IMR-90 (cell line): ENCODE measurements around the gene CRB1. TPM values are rescaled to one million over a fixed set of nuclear protein-coding genes. Genes with fewer than 3 reads are reported as not detected.

Experiments
- ATAC-seq: fragments of 200-7000 bp; cut with Tn5 transposase; 2 replicates; pipeline ENCODE4 v1.9.1; 2020; ENCODE audit warnings: low read depth, mild to moderate bottlenecking, moderate library complexity
- BruUV-seq: library from RNA; stranded (reverse); fragments of 400-500 nt; replicated peaks from 2 replicates; lab custom pipeline; 2021; lab: Mats Ljungman, UMichigan
- CTCF ChIA-PET: fragments of 300-600 bp; formaldehyde crosslinking; extraction: SDS; loops from one replicate; lab custom pipeline; 2021; ENCODE audit warnings: antibody characterized with exemption; lab: Yijun Ruan, JAX
- POLR2A ChIA-PET: fragments of 300-600 bp; sonication (Branson Sonifier 250); formaldehyde crosslinking; loops from one replicate; lab custom pipeline; 2022; ENCODE audit warnings: antibody characterized with exemption; ENCODE audit not compliant: unreplicated experiment; lab: Charles Lee
- DNase-seq: peaks from one replicate; pipeline ENCODE4 v3.0.0; 2013
- H2AFZ ChIP-seq: replicated peaks from 2 replicates; pipeline ENCODE3; 2013; ENCODE audit warnings: low read length, mild to moderate bottlenecking; ENCODE audit not compliant: poor library complexity
- H2AK5ac ChIP-seq: 2 replicates; pipeline ENCODE4 v1.6.1; 2013; ENCODE audit warnings: low read depth, low read length, inconsistent platforms
- H2AK9ac ChIP-seq: replicated peaks from 2 replicates; pipeline ENCODE3; 2013; ENCODE audit warnings: mild to moderate bottlenecking, low read depth, low read length, moderate library complexity; ENCODE audit not compliant: poor library complexity
- H2BK120ac ChIP-seq: 2 replicates; pipeline ENCODE4 v1.6.1; 2013; ENCODE audit warnings: low read depth, low read length, inconsistent platforms
- H2BK15ac ChIP-seq: 3 replicates; pipeline ENCODE4 v1.6.1; 2013; ENCODE audit warnings: low read depth, low read length, inconsistent platforms
- H2BK20ac ChIP-seq: 2 replicates; pipeline ENCODE4 v1.6.1; 2013; ENCODE audit warnings: low read depth, mild to moderate bottlenecking, inconsistent platforms, low read length, moderate library complexity
- H2BK5ac ChIP-seq: 2 replicates; pipeline ENCODE4 v1.6.1; 2013; ENCODE audit warnings: mild to moderate bottlenecking, low read depth, low read length, inconsistent platforms; ENCODE audit not compliant: poor library complexity, severe bottlenecking
- H3K14ac ChIP-seq: replicated peaks from 2 replicates; pipeline ENCODE4 v1.6.1; 2013; ENCODE audit warnings: low read depth, low read length, inconsistent platforms
- H3K18ac ChIP-seq: 2 replicates; pipeline ENCODE4 v1.6.1; 2013; ENCODE audit warnings: low read depth, low read length, control low read depth
- H3K23ac ChIP-seq: 2 replicates; pipeline ENCODE4 v1.6.1; 2013; ENCODE audit warnings: low read depth, low read length, inconsistent platforms
- H3K27ac ChIP-seq: 2 replicates; pipeline ENCODE4 v1.5.1; 2013; ENCODE audit warnings: mild to moderate bottlenecking, control low read depth, low read length; ENCODE audit not compliant: insufficient read depth
- H3K27me3 ChIP-seq: 2 replicates; pipeline ENCODE4 v1.6.1; 2013; ENCODE audit warnings: low read length; ENCODE audit not compliant: control insufficient read depth, insufficient read depth
- H3K36me3 ChIP-seq: 2 replicates; pipeline ENCODE4 v1.6.1; 2013; ENCODE audit warnings: low read length, mixed read lengths; ENCODE audit not compliant: control insufficient read depth, insufficient read depth
- H3K4ac ChIP-seq: 2 replicates; pipeline ENCODE4 v1.6.1; 2013; ENCODE audit warnings: low read depth, low read length, inconsistent platforms
- H3K4me1 ChIP-seq: 2 replicates; pipeline ENCODE4 v1.6.1; 2013; ENCODE audit warnings: low read length, mixed read lengths; ENCODE audit not compliant: control insufficient read depth, insufficient read depth
- H3K4me2 ChIP-seq: 2 replicates; pipeline ENCODE4 v1.6.1; 2013; ENCODE audit warnings: low read depth, mild to moderate bottlenecking, control low read depth, low read length, moderate library complexity
- H3K4me3 ChIP-seq: 2 replicates; pipeline ENCODE4 v1.5.1; 2013; ENCODE audit warnings: low read depth, mild to moderate bottlenecking, control low read depth, low read length, moderate library complexity; ENCODE audit not compliant: insufficient read depth
- H3K56ac ChIP-seq: 2 replicates; pipeline ENCODE4 v1.6.1; 2013; ENCODE audit warnings: low read length, inconsistent platforms; ENCODE audit not compliant: insufficient read depth; ENCODE audit errors: extremely low read depth
- H3K79me1 ChIP-seq, 2 experiments: 2 replicates each; pipeline ENCODE4 v1.6.1; 2013; ENCODE audit warnings: low read length in 2 of 2, inconsistent platforms in 1 of 2, low read depth in 1 of 2
- H3K9ac ChIP-seq: 2 replicates; pipeline ENCODE4 v1.6.1; 2013; ENCODE audit warnings: low read depth, low read length, control low read depth
- H3K9me1 ChIP-seq: 2 replicates; pipeline ENCODE4 v1.6.1; 2013; ENCODE audit warnings: low read length, inconsistent platforms; ENCODE audit not compliant: insufficient read depth
- H3K9me3 ChIP-seq: 2 replicates; pipeline ENCODE4 v1.6.1; 2013; ENCODE audit warnings: low read length; ENCODE audit not compliant: control insufficient read depth, insufficient read depth
- H4K20me1 ChIP-seq: 2 replicates; pipeline ENCODE4 v1.6.1; 2013; ENCODE audit warnings: low read length, inconsistent platforms; ENCODE audit not compliant: insufficient read depth
- H4K5ac ChIP-seq: 2 replicates; pipeline ENCODE4 v1.6.1; 2013; ENCODE audit warnings: mild to moderate bottlenecking, low read depth, low read length, control low read depth
- H4K8ac ChIP-seq, 2 experiments: 2 replicates each; pipeline ENCODE4 v1.6.1; 2013; ENCODE audit warnings: low read depth in 2 of 2, low read length in 2 of 2, control low read depth in 1 of 2, inconsistent platforms in 1 of 2
- H4K91ac ChIP-seq: 2 replicates; pipeline ENCODE4 v1.6.1; 2013; ENCODE audit warnings: low read depth, low read length, inconsistent platforms; ENCODE audit not compliant: insufficient read depth
- CEBPB ChIP-seq: IDR thresholded peaks from 2 replicates; pipeline ENCODE4 v1.6.1; 2012; ENCODE audit warnings: low read depth, low read length, improper control_type of control experiment
- ELK1 ChIP-seq: fragments of 150-350 bp; IDR thresholded peaks from 2 replicates; pipeline ENCODE4 v1.6.1; 2016; ENCODE audit warnings: low read depth, mild to moderate bottlenecking, low read length, moderate library complexity, borderline replicate concordance
- FOS ChIP-seq: fragments of 150-350 bp; IDR thresholded peaks from 2 replicates; pipeline ENCODE4 v1.6.1; 2016; ENCODE audit warnings: low read depth, low read length
- MAFK ChIP-seq: IDR thresholded peaks from 2 replicates; pipeline ENCODE4 v1.6.1; 2012; ENCODE audit warnings: low read depth, low read length, improper control_type of control experiment
- MAZ ChIP-seq: IDR thresholded peaks from 2 replicates; pipeline ENCODE4 v1.6.1; 2012; ENCODE audit warnings: low read depth, mild to moderate bottlenecking, low read length, improper control_type of control experiment, moderate library complexity, borderline replicate concordance
- RAD21 ChIP-seq: IDR thresholded peaks from 2 replicates; pipeline ENCODE4 v1.6.1; 2012; ENCODE audit warnings: low read length, improper control_type of control experiment
- RCOR1 ChIP-seq: IDR thresholded peaks from 2 replicates; pipeline ENCODE4 v1.6.1; 2012; ENCODE audit warnings: mild to moderate bottlenecking, low read length, improper control_type of control experiment; ENCODE audit not compliant: insufficient replicate concordance
- SMC3 ChIP-seq: fragments of 150-350 bp; IDR thresholded peaks from 2 replicates; pipeline ENCODE4 v1.6.1; 2016; ENCODE audit warnings: low read depth, mild to moderate bottlenecking, antibody characterized with exemption, low read length, moderate library complexity
- USF2 ChIP-seq: fragments of 150-350 bp; IDR thresholded peaks from 2 replicates; pipeline ENCODE4 v1.6.1; 2017; ENCODE audit warnings: mild to moderate bottlenecking, antibody characterized with exemption, low read length, low read depth
- WGBS, 2 experiments: methylation state at CpG; one replicate each; pipeline versions ENCODE4 v1.1.5 to v1.1.7; 2013; ENCODE audit warnings: missing lambda C conversion rate in 2 of 2; ENCODE audit not compliant: insufficient read length in 1 of 2; ENCODE audit errors: extremely low coverage in 2 of 2; 5-methylcytosine and 5-hydroxymethylcytosine counted together
- dilution Hi-C: fragments of 300-500 bp; cut with HindIII; formaldehyde crosslinking; loops from one replicate; pipeline ENCODE4 v1.14.3; 2018; ENCODE audit warnings: low sequenced_read_pairs; ENCODE audit not compliant: unreplicated experiment
- in situ Hi-C: fragments of 300-500 bp; cut with MboI; formaldehyde crosslinking; loops from 3 replicates; pipeline ENCODE4 v1.14.3; 2019; ENCODE audit warnings: low sequenced_read_pairs, inconsistent platforms, mixed read lengths
- intact Hi-C: fragments of 100-400 bp; cut with micrococcal nuclease; formaldehyde crosslinking; loops from 2 replicates; pipeline ENCODE4 v1.10.0; 2022
- polyA plus RNA-seq, 3 experiments: library from polyadenylated mRNA; depleted of rRNA; stranded (reverse); fragments of >200 nt; gene quantifications; 2 replicates each; pipeline ENCODE4 v1.2.3, GENCODE V29; 2012; ENCODE audit warnings: low replicate concordance in 1 of 3
- total RNA-seq: library from RNA; depleted of rRNA; stranded (reverse); fragments of >200 nt; gene quantifications from 2 replicates; pipeline ENCODE4 v1.2.3, GENCODE V29; 2012

The CRB1 gene
- total and polyA plus RNA-seq, 2 of the 4 experiments (the other 2 are of a cell fraction): not detected

GRCh38 chr1:197355248-197355995 lies 87.4 kb downstream of the CRB1 start:
- Histone ChIP-seq H2BK120ac (no peak overlapping the region), H3K4ac (no peak overlapping the region), H3K4me3 (no peak overlapping the region), H3K36me3 (no peaks in the 10 kb centered on the region), H4K20me1 (no peaks in the 10 kb centered on the region), H3K79me1 (no peaks in the 10 kb centered on the region), H3K14ac (no peak overlapping the region), H3K4me1 (no peaks in the 10 kb centered on the region), H3K27ac (no peak overlapping the region), H3K9ac (no peak overlapping the region), H4K8ac (no peak overlapping the region), H2BK5ac (no peak overlapping the region), H4K5ac (no peak overlapping the region), H3K23ac (no peak overlapping the region), H3K9me3 (no peaks in the 10 kb centered on the region), H3K4me2 (no peak overlapping the region), H2BK20ac (no peak overlapping the region), H3K18ac (no peak overlapping the region), H3K27me3 (no peaks in the 10 kb centered on the region), H4K91ac (no peak overlapping the region), H3K9me1 (no peaks in the 10 kb centered on the region), H3K56ac (no peak overlapping the region), H2AFZ (no peak overlapping the region), H2BK15ac (no peak overlapping the region), H2AK9ac (no peak overlapping the region), H2AK5ac (no peak overlapping the region)
- ATAC-seq: no peak
- DNase-seq: no peak
- intact Hi-C loops: loop anchor here (5.0 kb wide), 2 partner anchors 528 to 613 kb away; no protein-coding TSS in a partner anchor
- WGBS, 2 experiments: 87% methylated on average over 11 of the region's 39 CpGs; no CpG with 5 or more reads in 1 of the 2 experiments
- ChIA-PET POLR2A (no interaction called here), CTCF (no interaction called here)
- in situ Hi-C loops: no loop called here
- BruUV-seq: no TSS peak
- TF ChIP-seq CEBPB (no peak), MAZ (no peak), SMC3 (no peak), FOS (no peak), RCOR1 (no peak), USF2 (no peak), MAFK (no peak), RAD21 (no peak), ELK1 (no peak)
- dilution Hi-C loops: no loop called here
